Activated CD8-positive, alpha-beta memory T cell treated with anti-CD3 and anti-CD28 coated beads, Interleukin-2, amount 50 U/mL, for 24 hours (primary cell): ENCODE measurements around the gene GPX3.

Experiments used
- DNase-seq: peaks from one replicate; pipeline ENCODE4 v3.0.0-alpha.2; 2020; ENCODE audit errors: extremely low read depth

Gene GPX3

GRCh38 chr5:151034422-151035379 is 14.3 kb downstream of the GPX3 start:
- no peak for DNase-seq

GRCh38 chr5:151036556-151036955 is 16.2 kb downstream of the GPX3 start:
- DNase-seq: no peak

- no peak for DNase-seq
Measured at GRCh38 chr5:151037561-151038411, 17.4 kb downstream of the GPX3 start.

DNA sequence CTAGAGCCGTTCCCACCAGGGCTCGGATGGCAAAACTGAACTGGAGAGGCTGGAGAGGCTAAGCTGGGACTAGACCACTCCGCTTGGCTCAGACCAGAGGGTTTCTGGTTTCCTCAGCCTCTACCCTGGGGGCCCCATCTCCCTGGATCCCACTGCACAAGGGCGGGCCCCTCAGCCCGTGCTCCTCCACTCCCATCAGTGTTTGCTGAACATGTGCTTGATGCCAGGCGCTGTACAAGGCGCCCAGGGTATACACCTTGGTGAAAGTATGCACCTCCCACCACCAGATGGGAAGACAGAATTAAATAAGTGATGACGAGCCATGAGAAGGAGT is 18.0 kb downstream of the GPX3 start:
- no peak for DNase-seq

GRCh38 chr5:151038801-151039238 is 18.4 kb downstream of the GPX3 start:
- no peak for DNase-seq

GRCh38 chr5:151039665-151040064 is 19.3 kb downstream of the GPX3 start:
- no peak for DNase-seq

- DNase-seq: no peak
Measured at GRCh38 chr5:151040211-151040747, 19.9 kb downstream of the GPX3 start.

DNA sequence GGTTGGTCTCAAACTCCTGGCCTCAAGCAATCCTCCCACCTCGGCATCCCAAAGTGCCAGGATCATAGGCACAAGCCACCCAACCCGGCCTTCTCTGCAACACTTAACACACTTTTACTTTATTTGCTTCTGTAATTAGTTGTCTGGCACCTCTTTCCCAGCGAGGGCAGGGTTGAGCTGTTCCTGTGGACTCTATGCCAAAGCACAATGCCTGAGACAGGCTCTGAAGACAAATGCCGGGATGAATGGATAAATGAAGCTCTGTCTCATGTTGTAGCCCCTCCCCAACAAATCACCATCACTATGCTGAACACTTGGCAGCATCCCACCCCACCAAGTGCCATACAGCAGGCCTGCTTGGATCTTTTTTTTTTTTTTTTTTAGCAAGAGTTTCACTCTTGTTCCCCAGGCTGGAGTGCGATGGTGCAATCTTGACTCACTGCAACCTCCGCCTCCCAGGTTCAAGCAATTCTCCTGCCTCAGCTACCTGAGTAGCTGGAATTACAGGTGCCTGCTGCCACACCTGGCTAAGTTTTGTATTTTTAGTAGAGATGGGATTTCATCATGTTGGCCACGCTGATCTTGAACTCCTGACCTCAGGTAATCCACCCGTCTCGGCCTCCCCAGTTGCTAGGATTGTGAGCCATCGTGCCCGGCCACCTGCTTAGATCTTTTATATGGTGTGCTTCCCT is 21.3 kb downstream of the GPX3 start:
- no peak for DNase-seq

DNA sequence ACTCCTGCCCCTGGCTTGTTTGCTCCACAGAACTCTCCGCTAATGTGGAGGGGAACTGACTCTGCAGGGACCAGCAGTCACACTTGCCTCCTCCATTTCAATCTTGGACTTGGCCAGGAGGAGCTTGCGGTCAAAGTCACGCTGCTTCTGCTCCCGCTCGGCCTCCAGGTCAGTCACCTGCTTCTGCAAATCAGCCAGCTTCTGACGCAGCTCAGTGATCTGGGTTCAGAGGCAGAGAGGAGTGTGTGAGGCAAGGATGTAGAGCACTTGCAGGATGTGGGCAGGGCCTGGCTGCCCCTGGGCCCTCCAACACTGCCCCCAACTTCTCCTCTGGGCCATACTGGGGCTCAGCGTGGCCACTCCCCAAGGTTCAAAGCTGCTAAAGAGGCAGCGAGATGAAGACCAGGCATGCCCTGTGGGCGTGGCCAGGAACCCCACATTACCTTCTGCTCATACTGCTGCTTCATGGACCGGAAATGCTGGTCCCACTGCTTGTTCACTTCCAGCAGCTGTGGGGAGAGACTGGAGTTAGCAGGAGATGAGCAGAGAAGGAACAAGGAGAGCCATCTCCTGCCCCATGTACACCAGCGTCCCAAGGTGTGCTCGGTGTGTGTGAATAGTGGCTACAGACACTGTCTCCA is 22.2 kb downstream of the GPX3 start:
- DNase-seq: no peak

DNA sequence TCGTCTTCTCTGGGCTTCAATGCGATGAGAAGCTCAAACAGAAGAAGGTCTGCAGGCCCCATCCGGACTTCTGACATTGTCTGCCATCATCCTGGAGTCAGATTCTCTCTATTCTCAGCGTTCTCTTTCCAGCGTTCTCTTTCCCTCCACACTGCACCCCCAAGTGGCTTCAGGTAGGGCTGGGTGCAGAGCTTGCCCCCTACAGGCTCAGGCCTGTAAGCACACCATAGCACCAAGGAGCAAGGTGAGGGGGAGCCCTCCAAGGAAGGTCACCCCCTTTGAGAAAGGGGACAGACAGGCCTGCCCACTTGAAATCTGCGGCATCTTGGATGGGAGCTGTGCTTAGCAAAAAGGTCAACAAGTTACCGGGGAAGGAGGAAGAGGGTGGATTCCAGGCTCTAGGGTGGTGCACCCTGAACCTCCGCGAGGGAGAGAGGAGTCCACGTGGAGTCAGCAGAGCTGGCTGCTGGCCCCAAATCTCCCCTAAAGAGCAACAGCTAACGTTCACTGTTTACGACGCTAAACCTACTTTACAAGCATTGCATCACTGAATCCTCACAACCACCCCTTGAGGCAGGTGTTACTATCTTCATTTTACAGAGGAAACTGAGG is 27.5 kb downstream of the GPX3 start:
- DNase-seq: no peak

GRCh38 chr5:151048526-151048925 is 28.1 kb downstream of the GPX3 start:
- DNase-seq: no peak

- peak; percentile 30 for DNase-seq
Measured at GRCh38 chr5:151051066-151051930, 30.9 kb downstream of the GPX3 start.

DNA sequence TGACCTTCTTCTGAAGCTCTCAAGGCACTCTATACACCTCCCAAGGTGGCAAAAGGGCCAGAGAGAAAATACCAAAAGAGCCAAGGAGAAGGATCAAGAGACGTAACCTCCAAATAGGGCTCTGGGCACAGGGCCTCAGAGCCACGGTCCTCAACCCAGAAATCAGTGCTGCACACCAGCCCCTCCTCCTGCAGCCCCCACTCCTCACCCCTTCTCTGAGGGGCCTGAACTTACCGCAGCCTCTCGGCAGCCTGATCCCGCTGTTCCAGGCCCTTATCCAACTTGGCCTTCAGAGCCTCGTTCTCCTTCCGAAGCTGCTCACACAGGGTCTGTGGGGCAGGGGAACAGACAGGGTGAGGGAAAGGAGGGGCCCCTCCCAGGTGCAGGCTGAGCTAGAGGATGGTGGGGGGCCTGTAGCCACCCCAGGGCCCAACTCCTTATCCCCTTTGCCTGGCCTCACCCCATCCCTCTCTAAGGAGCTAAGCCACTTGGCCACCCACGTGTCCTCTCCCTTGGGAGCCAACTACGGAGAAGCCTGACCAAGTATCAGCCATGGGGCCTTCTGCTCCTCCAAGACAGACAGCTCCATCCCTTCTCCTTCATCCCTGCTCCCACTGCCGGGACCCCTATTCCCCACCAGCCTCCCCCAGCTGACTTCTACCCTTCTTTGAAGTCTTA is 31.7 kb downstream of the GPX3 start:
- DNase-seq: no peak

- no peak for DNase-seq
Measured at GRCh38 chr5:151052836-151053235, 32.4 kb downstream of the GPX3 start.

- DNase-seq: no peak
Measured at GRCh38 chr5:151053796-151054462, 33.5 kb downstream of the GPX3 start.

- no peak for DNase-seq
Measured at GRCh38 chr5:151054709-151055108, 34.3 kb downstream of the GPX3 start.

- no peak for DNase-seq
Measured at GRCh38 chr5:151055336-151055735, 34.9 kb downstream of the GPX3 start.

- DNase-seq: no peak
Measured at GRCh38 chr5:151056379-151057325, 36.3 kb downstream of the GPX3 start.
